Fibroblast of lung (primary cell): ENCODE measurements around the gene SLMAP.

Experiments used
- EZH2 ChIP-seq: IDR thresholded peaks from 2 replicates; pipeline ENCODE4 v1.5.1; 2012; ENCODE audit warnings: low read length, control low read depth, mild to moderate bottlenecking; ENCODE audit errors: missing control alignments
- TF ChIP-seq, protein P1 (sequence below), 2 donors: IDR thresholded peaks in 1 of 2; conservative IDR thresholded peaks in 1 of 2; 1 replicate in 1 of 2; 2 replicates in 1 of 2; pipeline ENCODE4 v1.5.1; 2011 to 2012; ENCODE audit warnings: low read length in 2 of 2, control low read depth in 1 of 2, inconsistent platforms in 1 of 2, low read depth in 1 of 2, mild to moderate bottlenecking in 1 of 2

DNA sequence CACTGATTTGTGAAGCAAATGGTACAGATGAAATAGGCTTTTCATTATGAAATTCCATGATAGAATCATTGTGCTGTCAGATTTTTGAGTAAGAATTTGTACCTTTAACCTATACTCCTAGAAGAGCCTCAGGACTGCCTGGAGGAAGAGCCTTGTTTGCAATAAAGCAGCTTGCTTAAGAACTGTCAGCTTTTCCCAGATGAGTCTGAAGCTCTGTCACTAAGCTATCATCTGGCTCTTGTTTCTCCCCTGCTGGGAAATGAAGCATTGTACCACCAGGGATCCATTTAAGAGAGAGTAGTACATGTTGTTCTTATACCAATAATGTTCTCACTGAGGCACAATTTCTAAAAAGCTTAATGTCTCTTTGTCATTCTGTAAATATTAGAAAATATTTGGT, 167.0 kb downstream of the SLMAP start:
- TF ChIP-seq, protein P1, sequence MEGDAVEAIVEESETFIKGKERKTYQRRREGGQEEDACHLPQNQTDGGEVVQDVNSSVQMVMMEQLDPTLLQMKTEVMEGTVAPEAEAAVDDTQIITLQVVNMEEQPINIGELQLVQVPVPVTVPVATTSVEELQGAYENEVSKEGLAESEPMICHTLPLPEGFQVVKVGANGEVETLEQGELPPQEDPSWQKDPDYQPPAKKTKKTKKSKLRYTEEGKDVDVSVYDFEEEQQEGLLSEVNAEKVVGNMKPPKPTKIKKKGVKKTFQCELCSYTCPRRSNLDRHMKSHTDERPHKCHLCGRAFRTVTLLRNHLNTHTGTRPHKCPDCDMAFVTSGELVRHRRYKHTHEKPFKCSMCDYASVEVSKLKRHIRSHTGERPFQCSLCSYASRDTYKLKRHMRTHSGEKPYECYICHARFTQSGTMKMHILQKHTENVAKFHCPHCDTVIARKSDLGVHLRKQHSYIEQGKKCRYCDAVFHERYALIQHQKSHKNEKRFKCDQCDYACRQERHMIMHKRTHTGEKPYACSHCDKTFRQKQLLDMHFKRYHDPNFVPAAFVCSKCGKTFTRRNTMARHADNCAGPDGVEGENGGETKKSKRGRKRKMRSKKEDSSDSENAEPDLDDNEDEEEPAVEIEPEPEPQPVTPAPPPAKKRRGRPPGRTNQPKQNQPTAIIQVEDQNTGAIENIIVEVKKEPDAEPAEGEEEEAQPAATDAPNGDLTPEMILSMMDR (conservative IDR thresholded peaks at IDR 0.05 in 1 of 2, IDR thresholded peaks at IDR 0.05 in 1 of 2; ENCODE audit: low read depth in 1 of 2, low read length in 2 of 2): no peak
- TF ChIP-seq EZH2: no peak
